Fibroblast of lung (primary cell): ENCODE data around the gene DKKL1. TPM values are rescaled to one million over a fixed set of nuclear protein-coding genes. Genes with fewer than 3 reads are reported as not detected.
"Not testable (repeated sequence)": the region's sequence is repeated elsewhere in the genome, so short reads cannot be mapped to it uniquely, and the experiment has no call there.

Source experiments
- DNase-seq, 2 donors: peaks; one replicate each; pipeline versions ENCODE4 v3.0.0 to v3.0.0-alpha.2; 2010; ENCODE audit warnings: low read depth in 2 of 2
- H2AFZ ChIP-seq: 2 replicates; pipeline ENCODE4 v1.5.1; 2012; ENCODE audit warnings: low read length, control low read depth, inconsistent platforms
- H3K27ac ChIP-seq: 2 replicates; pipeline ENCODE4 v1.5.1; 2011; ENCODE audit warnings: low read length, control low read depth; ENCODE audit not compliant: insufficient read depth
- H3K27me3 ChIP-seq: 2 replicates; pipeline ENCODE4 v1.5.1; 2011; ENCODE audit warnings: mild to moderate bottlenecking, low read length; ENCODE audit not compliant: control insufficient read depth, insufficient read depth
- H3K36me3 ChIP-seq: 2 replicates; pipeline ENCODE4 v1.5.1; 2011; ENCODE audit warnings: low read length; ENCODE audit not compliant: control insufficient read depth, insufficient read depth
- H3K4me1 ChIP-seq: 2 replicates; pipeline ENCODE4 v1.5.1; 2011; ENCODE audit warnings: low read length; ENCODE audit not compliant: control insufficient read depth, insufficient read depth; ENCODE audit errors: extremely low read depth
- H3K4me2 ChIP-seq: 2 replicates; pipeline ENCODE4 v1.5.1; 2011; ENCODE audit warnings: low read length, control low read depth; ENCODE audit not compliant: insufficient read depth; ENCODE audit errors: extremely low read depth
- H3K4me3 ChIP-seq, 4 experiments: fragments of 200-600 bp in 1 of 4; sonication (generic) in 1 of 4; replicated peaks in 1 of 4; 2 replicates each; pipeline ENCODE4 v1.5.1; 2011 to 2016; ENCODE audit warnings: low read length in 4 of 4, low read depth in 3 of 4, mild to moderate bottlenecking in 3 of 4, control low read depth in 2 of 4, inconsistent platforms in 1 of 4, mixed read lengths in 1 of 4; ENCODE audit not compliant: insufficient read depth in 1 of 4; ENCODE audit errors: control extremely low read depth in 1 of 4
- H3K79me2 ChIP-seq: 2 replicates; pipeline ENCODE4 v1.5.1; 2012; ENCODE audit warnings: mild to moderate bottlenecking, low read length, inconsistent platforms; ENCODE audit not compliant: control insufficient read depth, insufficient read depth
- H3K9ac ChIP-seq: 2 replicates; pipeline ENCODE4 v1.5.1; 2011; ENCODE audit warnings: mild to moderate bottlenecking, low read length, control low read depth; ENCODE audit not compliant: insufficient read depth
- H3K9me3 ChIP-seq: 2 replicates; pipeline ENCODE4 v1.5.1; 2012; ENCODE audit warnings: low read depth, low read length; ENCODE audit not compliant: control insufficient read depth, insufficient read depth
- H4K20me1 ChIP-seq: 2 replicates; pipeline ENCODE4 v1.5.1; 2011; ENCODE audit warnings: low read length; ENCODE audit not compliant: control insufficient read depth, insufficient read depth; ENCODE audit errors: extremely low read depth
- EZH2 ChIP-seq: IDR thresholded peaks from 2 replicates; pipeline ENCODE4 v1.5.1; 2012; ENCODE audit warnings: low read length, control low read depth, mild to moderate bottlenecking; ENCODE audit errors: missing control alignments
- polyA plus RNA-seq, 2 donors: library from polyadenylated mRNA; depleted of rRNA in 1 of 2; stranded (reverse) in 1 of 2; unstranded in 1 of 2; fragments of >200 nt; gene quantifications; 2 replicates each; pipeline ENCODE4 v1.2.1, GENCODE V29; 2011 to 2012; ENCODE audit warnings: missing spikeins in 1 of 2
- total RNA-seq: library from RNA; depleted of rRNA; stranded (reverse); fragments of >200 nt; gene quantifications from 2 replicates; pipeline ENCODE4 v1.2.1, GENCODE V29; 2014
- TF ChIP-seq, protein P1 (sequence below), 2 donors: IDR thresholded peaks in 1 of 2; conservative IDR thresholded peaks in 1 of 2; 1 replicate in 1 of 2; 2 replicates in 1 of 2; pipeline ENCODE4 v1.5.1; 2011 to 2012; ENCODE audit warnings: low read length in 2 of 2, control low read depth in 1 of 2, inconsistent platforms in 1 of 2, low read depth in 1 of 2, mild to moderate bottlenecking in 1 of 2

Gene DKKL1
- total and polyA plus RNA-seq, 2 donors (not counting 1 experiment from before 2014, with no cell fraction given): 0.19 TPM; not detected in 1

DNA sequence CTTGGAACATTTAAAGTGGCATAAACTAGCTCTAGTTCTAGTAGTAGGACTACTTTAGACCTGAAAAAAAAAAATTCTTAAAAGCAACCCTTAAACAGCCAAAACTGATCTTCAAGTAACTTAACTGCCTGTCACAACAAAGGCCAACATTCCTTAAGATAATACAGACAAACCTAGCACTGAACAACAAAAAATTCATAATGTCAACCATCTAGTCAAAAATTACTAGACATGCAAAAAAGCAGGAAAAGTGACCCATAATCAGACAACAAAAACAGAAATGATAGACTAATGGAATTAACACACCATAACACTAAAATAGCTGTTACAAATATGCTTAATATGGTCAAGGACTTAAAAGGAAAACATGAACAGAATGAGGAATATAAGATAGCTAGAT, 45.4 kb upstream of the DKKL1 start:
- no peaks in the 10 kb centered on the region for H3K36me3 ChIP-seq
- no peaks in the 10 kb centered on the region for H3K79me2 ChIP-seq
- no peak overlapping the region for H2AFZ ChIP-seq
- no peak overlapping the region for H3K9ac ChIP-seq
- no peaks in the 10 kb centered on the region for H4K20me1 ChIP-seq
- no peak overlapping the region for H3K4me3 ChIP-seq
- H3K27ac ChIP-seq: no peak overlapping the region
- H3K27me3 ChIP-seq: no peaks in the 10 kb centered on the region
- no peak overlapping the region for H3K4me2 ChIP-seq
- no peak for TF ChIP-seq EZH2
- TF ChIP-seq, protein P1, sequence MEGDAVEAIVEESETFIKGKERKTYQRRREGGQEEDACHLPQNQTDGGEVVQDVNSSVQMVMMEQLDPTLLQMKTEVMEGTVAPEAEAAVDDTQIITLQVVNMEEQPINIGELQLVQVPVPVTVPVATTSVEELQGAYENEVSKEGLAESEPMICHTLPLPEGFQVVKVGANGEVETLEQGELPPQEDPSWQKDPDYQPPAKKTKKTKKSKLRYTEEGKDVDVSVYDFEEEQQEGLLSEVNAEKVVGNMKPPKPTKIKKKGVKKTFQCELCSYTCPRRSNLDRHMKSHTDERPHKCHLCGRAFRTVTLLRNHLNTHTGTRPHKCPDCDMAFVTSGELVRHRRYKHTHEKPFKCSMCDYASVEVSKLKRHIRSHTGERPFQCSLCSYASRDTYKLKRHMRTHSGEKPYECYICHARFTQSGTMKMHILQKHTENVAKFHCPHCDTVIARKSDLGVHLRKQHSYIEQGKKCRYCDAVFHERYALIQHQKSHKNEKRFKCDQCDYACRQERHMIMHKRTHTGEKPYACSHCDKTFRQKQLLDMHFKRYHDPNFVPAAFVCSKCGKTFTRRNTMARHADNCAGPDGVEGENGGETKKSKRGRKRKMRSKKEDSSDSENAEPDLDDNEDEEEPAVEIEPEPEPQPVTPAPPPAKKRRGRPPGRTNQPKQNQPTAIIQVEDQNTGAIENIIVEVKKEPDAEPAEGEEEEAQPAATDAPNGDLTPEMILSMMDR (conservative IDR thresholded peaks at IDR 0.05 in 1 of 2, IDR thresholded peaks at IDR 0.05 in 1 of 2; ENCODE audit: low read depth in 1 of 2, low read length in 2 of 2): no peak
- no peaks in the 10 kb centered on the region for H3K4me1 ChIP-seq
- DNase-seq: no peak
- H3K9me3 ChIP-seq: no peaks in the 10 kb centered on the region

DNA sequence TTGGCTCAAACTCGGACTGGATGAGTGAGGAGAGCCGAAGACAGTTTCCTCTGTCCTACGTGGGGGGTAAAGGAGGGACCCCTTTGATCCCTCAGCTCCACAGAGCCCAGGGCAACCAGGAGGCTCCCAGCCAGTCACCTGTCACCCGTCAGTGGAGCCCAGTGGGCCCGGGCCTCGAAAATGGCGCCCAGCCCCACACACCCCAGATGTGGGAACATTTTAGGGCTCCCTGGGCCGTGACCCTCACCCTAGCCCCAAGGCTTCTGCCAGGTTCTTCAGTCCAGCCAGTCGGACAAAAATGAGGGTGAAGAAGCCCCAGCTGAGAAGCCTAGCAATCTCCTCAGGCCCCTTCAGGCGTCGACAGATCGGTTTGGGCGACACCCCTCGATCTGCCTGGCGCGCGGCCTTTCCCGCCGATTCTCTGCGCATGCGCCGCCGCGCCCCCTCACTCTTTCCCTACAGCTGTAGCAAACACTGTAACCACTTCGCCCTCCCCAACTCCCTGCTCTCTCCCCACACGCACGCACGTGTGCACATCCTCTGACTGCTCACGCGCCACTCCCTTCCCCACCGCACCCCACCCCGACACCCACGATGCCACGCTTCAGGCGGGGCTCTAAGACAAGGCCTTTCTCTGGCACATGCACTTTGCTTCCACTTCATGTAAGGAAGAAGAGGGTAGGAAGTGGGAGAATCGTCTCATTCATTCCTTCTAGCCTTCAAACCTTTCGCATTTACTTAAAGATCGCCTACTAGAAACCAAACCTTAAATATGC, 38.7 kb upstream of the DKKL1 start, which contains the start of gene SLC6A16:
TSS of gene SLC6A16 (minus strand) at position 391 of the 776 bp plus-strand sequence. CDS start 13,844 bp downstream, outside the sequence.
- H3K27ac ChIP-seq: no peak within 1 kb of the TSS
- H3K4me3 ChIP-seq: no peak within 1 kb of the TSS
- no peak within 1 kb of the TSS for H2AFZ ChIP-seq
- DNase-seq: no peak
- H3K4me2 ChIP-seq: no peak within 1 kb of the TSS
- H4K20me1 ChIP-seq: no peaks in the 10 kb centered on the region
- H3K27me3 ChIP-seq: no peaks in the 10 kb centered on the region
- H3K36me3 ChIP-seq: no peaks in the 10 kb centered on the region
- H3K9ac ChIP-seq: no peak within 1 kb of the TSS
- no peaks in the 10 kb centered on the region for H3K4me1 ChIP-seq
- H3K79me2 ChIP-seq: no peaks in the 10 kb centered on the region
- no peaks in the 10 kb centered on the region for H3K9me3 ChIP-seq
- TF ChIP-seq, protein P1 (conservative IDR thresholded peaks at IDR 0.05 in 1 of 2, IDR thresholded peaks at IDR 0.05 in 1 of 2; ENCODE audit: low read depth in 1 of 2, low read length in 2 of 2): no peak
- TF ChIP-seq EZH2: no peak

DNA sequence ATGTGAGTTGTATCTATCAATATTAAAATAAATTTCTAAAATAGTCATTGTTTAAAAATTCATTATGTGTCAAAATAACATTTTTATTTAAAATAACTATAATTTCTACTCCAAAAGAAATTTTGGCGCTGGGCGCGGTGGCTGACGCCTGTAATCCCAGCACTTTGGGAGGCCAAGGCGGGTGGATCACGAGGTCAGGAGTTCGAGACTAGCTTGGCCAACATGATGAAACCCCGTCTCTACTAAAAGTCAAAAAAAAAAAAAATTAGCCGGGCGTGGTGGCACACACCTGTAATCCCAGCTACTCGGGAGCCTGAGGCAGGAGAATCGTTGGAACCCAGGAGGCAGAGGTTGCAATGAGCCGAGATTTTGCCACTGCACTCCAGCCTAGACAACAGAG, 37.9 kb upstream of the DKKL1 start:
- H3K36me3 ChIP-seq, DNase-seq, H3K27ac ChIP-seq, H2AFZ ChIP-seq, H4K20me1 ChIP-seq, H3K79me2 ChIP-seq, H3K9me3 ChIP-seq, H3K27me3 ChIP-seq, H3K4me3 ChIP-seq, H3K4me1 ChIP-seq, H3K4me2 ChIP-seq, H3K9ac ChIP-seq: not testable (repeated sequence)
